ENCODE measurements around the gene KLHDC2. TPM values are rescaled to one million over a fixed set of nuclear protein-coding genes. Genes with fewer than 3 reads are reported as not detected.
"Not testable (repeated sequence)": the region's sequence is repeated elsewhere in the genome, so short reads cannot be mapped to it uniquely, and the experiment has no call there.

KLHDC2 gene
- polyA plus RNA-seq, 1 donor (not counting 4 experiments of a cell fraction or from before 2014, with no cell fraction given), result 34.0 TPM

GRCh38 chr14:49733836-49734235, 34.1 kb upstream of the KLHDC2 start:
- dilution Hi-C loops (cut with MboI; ENCODE audit: extremely low pct_ligation_motif_present, low sequenced_read_pairs), result no loop called here
- H3K4me3 ChIP-seq (ENCODE audit: control insufficient read depth in 2 of 3, extremely low read depth in 1 of 3, insufficient read depth in 2 of 3, low read depth in 1 of 3, low read length in 3 of 3), result no peak overlapping the region
- FAIRE-seq, result no peak

GRCh38 chr14:49735669-49736068, 32.3 kb upstream of the KLHDC2 start:
- H2AFZ ChIP-seq (ENCODE audit: control insufficient read depth, low read length); H3K79me2 ChIP-seq (ENCODE audit: control insufficient read depth, insufficient read depth, low read length); H3K4me3 ChIP-seq (ENCODE audit: control insufficient read depth in 2 of 3, extremely low read depth in 1 of 3, insufficient read depth in 2 of 3, low read depth in 1 of 3, low read length in 3 of 3); H4K20me1 ChIP-seq (ENCODE audit: control insufficient read depth, extremely low read depth, insufficient read depth, low read length); H3K4me1 ChIP-seq (ENCODE audit: control insufficient read depth, extremely low read depth, insufficient read depth, low read length); H3K27me3 ChIP-seq (ENCODE audit: control insufficient read depth, extremely low read depth, insufficient read depth, low read length); H3K9me3 ChIP-seq (ENCODE audit: control insufficient read depth, low read depth, low read length); H3K9ac ChIP-seq (ENCODE audit: control insufficient read depth, extremely low read depth, insufficient read depth, low read length); H3K9me1 ChIP-seq (ENCODE audit: control insufficient read depth, extremely low read depth, insufficient read depth, low read length); H3K36me3 ChIP-seq (ENCODE audit: control insufficient read depth in 2 of 2, extremely low read depth in 1 of 2, insufficient read depth in 2 of 2, low read length in 2 of 2); H3K27ac ChIP-seq (ENCODE audit: control insufficient read depth, insufficient read depth, low read length); FAIRE-seq; DNase-seq (ENCODE audit: low read depth, low spot score); dilution Hi-C loops (cut with MboI; ENCODE audit: extremely low pct_ligation_motif_present, low sequenced_read_pairs); H3K4me2 ChIP-seq (ENCODE audit: control insufficient read depth, extremely low read depth, insufficient read depth, low read depth, low read length): not testable (repeated sequence)

More at GRCh38 chr14:49733836-49734235, 34.1 kb upstream of the KLHDC2 start:
- Histone ChIP-seq H3K9me3 (ENCODE audit: control insufficient read depth, low read depth, low read length) (no peaks in the 10 kb centered on the region), H3K27me3 (ENCODE audit: control insufficient read depth, extremely low read depth, insufficient read depth, low read length) (no peaks in the 10 kb centered on the region), H2AFZ (ENCODE audit: control insufficient read depth, low read length) (no peak overlapping the region), H3K4me2 (ENCODE audit: control insufficient read depth, extremely low read depth, insufficient read depth, low read depth, low read length) (no peak overlapping the region), H3K9me1 (ENCODE audit: control insufficient read depth, extremely low read depth, insufficient read depth, low read length) (no peaks in the 10 kb centered on the region), H3K9ac (ENCODE audit: control insufficient read depth, extremely low read depth, insufficient read depth, low read length) (no peak overlapping the region), H3K27ac (ENCODE audit: control insufficient read depth, insufficient read depth, low read length) (no peak overlapping the region), H3K36me3 (ENCODE audit: control insufficient read depth in 2 of 2, extremely low read depth in 1 of 2, insufficient read depth in 2 of 2, low read length in 2 of 2) (no peaks in the 10 kb centered on the region), H4K20me1 (ENCODE audit: control insufficient read depth, extremely low read depth, insufficient read depth, low read length) (no peaks in the 10 kb centered on the region), H3K4me1 (ENCODE audit: control insufficient read depth, extremely low read depth, insufficient read depth, low read length) (no peaks in the 10 kb centered on the region), H3K79me2 (ENCODE audit: control insufficient read depth, insufficient read depth, low read length) (no peaks in the 10 kb centered on the region)
- DNase-seq (ENCODE audit: low read depth, low spot score), result no peak
- TF ChIP-seq EZH2 (IDR thresholded peaks at IDR 0.05; ENCODE audit: low read length), result no peak

- H3K27me3 ChIP-seq (ENCODE audit: control insufficient read depth, extremely low read depth, insufficient read depth, low read length), result no peaks in the 10 kb centered on the region
- H2AFZ ChIP-seq (ENCODE audit: control insufficient read depth, low read length), result no peak overlapping the region
- dilution Hi-C loops (cut with MboI; ENCODE audit: extremely low pct_ligation_motif_present, low sequenced_read_pairs), result no loop called here
- H3K79me2 ChIP-seq (ENCODE audit: control insufficient read depth, insufficient read depth, low read length), result no peaks in the 10 kb centered on the region
- no peak for FAIRE-seq
- H3K9me1 ChIP-seq (ENCODE audit: control insufficient read depth, extremely low read depth, insufficient read depth, low read length), result no peaks in the 10 kb centered on the region
- no peaks in the 10 kb centered on the region for H3K9me3 ChIP-seq (ENCODE audit: control insufficient read depth, low read depth, low read length)
- no peaks in the 10 kb centered on the region for H3K4me1 ChIP-seq (ENCODE audit: control insufficient read depth, extremely low read depth, insufficient read depth, low read length)
- no peak for TF ChIP-seq CTCF (optimal IDR thresholded peaks at IDR 0.05 in 1 of 3, IDR thresholded peaks at IDR 0.05 in 1 of 3, conservative IDR thresholded peaks at IDR 0.05 in 1 of 3; ENCODE audit: extremely low read depth in 1 of 3, insufficient read depth in 2 of 3, low read length in 3 of 3)
- TF ChIP-seq EZH2 (IDR thresholded peaks at IDR 0.05; ENCODE audit: low read length), result no peak
- DNase-seq (ENCODE audit: low read depth, low spot score), result no peak
- H3K36me3 ChIP-seq (ENCODE audit: control insufficient read depth in 2 of 2, extremely low read depth in 1 of 2, insufficient read depth in 2 of 2, low read length in 2 of 2), result no peaks in the 10 kb centered on the region
- no peak overlapping the region for H3K27ac ChIP-seq (ENCODE audit: control insufficient read depth, insufficient read depth, low read length)
- H4K20me1 ChIP-seq (ENCODE audit: control insufficient read depth, extremely low read depth, insufficient read depth, low read length), result no peaks in the 10 kb centered on the region
- no peak overlapping the region for H3K4me2 ChIP-seq (ENCODE audit: control insufficient read depth, extremely low read depth, insufficient read depth, low read depth, low read length)
- no peak overlapping the region for H3K4me3 ChIP-seq (ENCODE audit: control insufficient read depth in 2 of 3, extremely low read depth in 1 of 3, insufficient read depth in 2 of 3, low read depth in 1 of 3, low read length in 3 of 3)
- H3K9ac ChIP-seq (ENCODE audit: control insufficient read depth, extremely low read depth, insufficient read depth, low read length), result no peak overlapping the region
Measured at GRCh38 chr14:49745191-49745590, 22.8 kb upstream of the KLHDC2 start.

GRCh38 chr14:49746476-49746875, 21.5 kb upstream of the KLHDC2 start:
- FAIRE-seq; H3K4me2 ChIP-seq (ENCODE audit: control insufficient read depth, extremely low read depth, insufficient read depth, low read depth, low read length); H3K27me3 ChIP-seq (ENCODE audit: control insufficient read depth, extremely low read depth, insufficient read depth, low read length); H3K4me3 ChIP-seq (ENCODE audit: control insufficient read depth in 2 of 3, extremely low read depth in 1 of 3, insufficient read depth in 2 of 3, low read depth in 1 of 3, low read length in 3 of 3); DNase-seq (ENCODE audit: low read depth, low spot score); H3K9me1 ChIP-seq (ENCODE audit: control insufficient read depth, extremely low read depth, insufficient read depth, low read length); H3K9ac ChIP-seq (ENCODE audit: control insufficient read depth, extremely low read depth, insufficient read depth, low read length); H3K79me2 ChIP-seq (ENCODE audit: control insufficient read depth, insufficient read depth, low read length); H3K27ac ChIP-seq (ENCODE audit: control insufficient read depth, insufficient read depth, low read length); H3K4me1 ChIP-seq (ENCODE audit: control insufficient read depth, extremely low read depth, insufficient read depth, low read length); H3K36me3 ChIP-seq (ENCODE audit: control insufficient read depth in 2 of 2, extremely low read depth in 1 of 2, insufficient read depth in 2 of 2, low read length in 2 of 2); dilution Hi-C loops (cut with MboI; ENCODE audit: extremely low pct_ligation_motif_present, low sequenced_read_pairs); H2AFZ ChIP-seq (ENCODE audit: control insufficient read depth, low read length); H4K20me1 ChIP-seq (ENCODE audit: control insufficient read depth, extremely low read depth, insufficient read depth, low read length); H3K9me3 ChIP-seq (ENCODE audit: control insufficient read depth, low read depth, low read length): not testable (repeated sequence)
